Mucosa of gallbladder (tissue), 1 donor: ENCODE results near the gene RANBP9. TPM values are rescaled to one million over a fixed set of nuclear protein-coding genes. Genes with fewer than 3 reads are reported as not detected.

Experiments used
- total RNA-seq: library from RNA; stranded (reverse); gene quantifications from one replicate; pipeline ENCODE4 v1.2.1, GENCODE V29; 2021
- donor health status: DM: no; HTN: no; CAD: no.

Gene RANBP9
- total RNA-seq, 1 donor from 2014 or later, result 43.6 TPM

Other genes with a start within 250 kb of the RANBP9 start
- 17.4 TPM for gene GFOD1, start 224.2 kb downstream of the RANBP9 start, total RNA-seq
- gene SIRT5, start 137.2 kb downstream of the RANBP9 start, total RNA-seq, result 15.2 TPM
- 54.5 TPM for gene NOL7, start 96.5 kb downstream of the RANBP9 start, total RNA-seq
- gene MCUR1, start 102.7 kb upstream of the RANBP9 start, total RNA-seq, result 18.1 TPM
- gene RNF182, start 213.1 kb upstream of the RANBP9 start, total RNA-seq, result 0.14 TPM